Measurements from ENCODE around the gene PSPC1.
"Not testable (repeated sequence)": the region's sequence is repeated elsewhere in the genome, so short reads cannot be mapped to it uniquely, and the experiment has no call there.

The PSPC1 gene, protein sequence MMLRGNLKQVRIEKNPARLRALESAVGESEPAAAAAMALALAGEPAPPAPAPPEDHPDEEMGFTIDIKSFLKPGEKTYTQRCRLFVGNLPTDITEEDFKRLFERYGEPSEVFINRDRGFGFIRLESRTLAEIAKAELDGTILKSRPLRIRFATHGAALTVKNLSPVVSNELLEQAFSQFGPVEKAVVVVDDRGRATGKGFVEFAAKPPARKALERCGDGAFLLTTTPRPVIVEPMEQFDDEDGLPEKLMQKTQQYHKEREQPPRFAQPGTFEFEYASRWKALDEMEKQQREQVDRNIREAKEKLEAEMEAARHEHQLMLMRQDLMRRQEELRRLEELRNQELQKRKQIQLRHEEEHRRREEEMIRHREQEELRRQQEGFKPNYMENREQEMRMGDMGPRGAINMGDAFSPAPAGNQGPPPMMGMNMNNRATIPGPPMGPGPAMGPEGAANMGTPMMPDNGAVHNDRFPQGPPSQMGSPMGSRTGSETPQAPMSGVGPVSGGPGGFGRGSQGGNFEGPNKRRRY

DNA sequence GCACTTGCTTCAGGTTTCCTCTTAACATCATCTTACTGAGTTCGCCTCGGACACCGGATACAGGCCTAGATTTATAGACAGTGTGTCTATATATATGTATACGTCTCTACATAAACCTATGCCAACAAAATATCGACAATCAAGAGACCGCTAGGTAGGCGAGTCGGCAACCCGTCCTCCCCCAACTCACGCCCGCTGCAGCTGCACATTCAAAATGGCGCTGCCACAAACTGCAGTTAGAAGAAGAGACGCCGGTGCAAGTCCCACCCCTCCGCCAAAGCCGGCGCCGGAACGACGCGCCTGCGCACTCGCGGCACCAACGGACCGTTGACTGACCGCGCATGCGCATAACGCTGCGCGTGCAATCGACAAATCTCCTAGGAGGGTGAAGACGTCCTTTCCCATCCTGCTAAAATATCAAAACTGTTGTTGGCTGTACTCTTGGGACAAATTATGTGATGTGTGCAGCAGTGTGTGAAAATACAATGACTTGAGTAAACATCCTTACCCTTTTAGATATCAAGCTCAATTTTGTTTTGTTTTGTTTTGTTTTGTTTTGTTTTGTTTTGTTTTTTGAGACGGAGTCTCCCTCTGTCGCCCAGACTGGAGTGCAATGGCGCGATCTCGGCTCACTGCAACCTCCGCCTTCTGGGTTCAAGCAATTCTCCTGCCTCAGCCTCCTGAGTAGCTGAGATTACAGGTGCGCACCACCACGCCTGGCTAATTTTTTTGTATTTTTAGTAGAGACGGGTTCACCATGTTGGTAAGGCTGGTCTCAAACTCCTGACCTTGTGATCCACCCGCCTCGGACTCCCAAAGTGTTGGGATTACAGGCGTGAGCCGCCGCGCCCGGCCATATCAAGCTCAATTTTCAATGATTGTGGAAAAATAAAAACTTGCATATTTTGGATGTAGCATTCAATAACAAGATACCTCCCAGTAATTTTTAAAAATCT lies at the start of gene PSPC1:
TSS of gene PSPC1 (minus strand) at position 219 of the 956 bp plus-strand sequence. CDS start at position 31, 188 bp downstream.
- peak; percentile 97 for DNase-seq

DNA sequence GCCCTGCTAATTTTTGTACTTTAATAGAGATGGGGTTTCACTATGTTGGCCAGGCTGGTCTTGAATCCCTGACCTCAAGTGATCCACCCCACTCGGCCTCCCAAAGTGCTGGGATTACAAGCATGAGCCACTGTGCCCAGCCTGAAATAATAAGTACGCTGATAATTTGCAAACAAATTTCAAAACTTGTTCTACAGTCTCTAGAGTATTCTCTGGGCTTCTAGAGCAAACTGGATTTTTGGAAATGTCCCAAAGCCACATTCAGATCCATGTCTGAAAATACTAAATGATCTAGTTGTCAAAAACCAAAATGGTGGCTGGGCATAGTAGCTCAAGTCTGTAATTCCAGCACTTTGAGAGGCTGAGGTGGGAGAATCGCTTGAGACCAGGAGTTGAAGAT lies 39.9 kb upstream of the PSPC1 start:
- no peak for DNase-seq

DNA sequence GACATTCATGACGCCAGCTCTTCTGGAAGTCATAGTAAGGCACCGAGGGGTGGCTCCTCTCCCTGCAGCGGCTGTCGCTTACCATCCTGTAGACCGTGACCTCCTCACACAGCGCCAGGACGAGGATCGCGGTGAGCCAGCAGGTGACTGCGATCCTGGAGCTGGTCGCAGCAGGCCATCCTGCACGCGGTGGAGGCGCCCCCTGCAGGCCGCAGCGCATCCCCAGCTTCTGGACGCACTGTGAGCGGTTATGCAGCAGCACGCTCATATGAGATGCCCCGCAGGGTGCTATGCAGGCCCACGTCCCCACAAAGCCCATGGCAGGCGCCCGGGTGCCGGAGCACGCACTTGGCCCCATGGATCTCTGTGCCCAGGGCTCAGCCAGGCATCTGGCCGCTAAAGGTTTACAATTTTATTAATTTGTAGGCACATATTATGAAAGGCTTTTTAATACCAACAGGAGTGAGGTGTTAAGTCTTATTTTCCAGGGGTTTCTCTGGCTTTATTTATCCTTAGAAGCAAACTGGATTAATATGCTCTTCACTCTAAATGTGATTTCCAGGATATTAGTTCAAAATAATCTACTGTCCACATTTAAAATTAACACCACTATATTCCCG lies 35.6 kb upstream of the PSPC1 start:
- DNase-seq = peak; percentile 24

DNA sequence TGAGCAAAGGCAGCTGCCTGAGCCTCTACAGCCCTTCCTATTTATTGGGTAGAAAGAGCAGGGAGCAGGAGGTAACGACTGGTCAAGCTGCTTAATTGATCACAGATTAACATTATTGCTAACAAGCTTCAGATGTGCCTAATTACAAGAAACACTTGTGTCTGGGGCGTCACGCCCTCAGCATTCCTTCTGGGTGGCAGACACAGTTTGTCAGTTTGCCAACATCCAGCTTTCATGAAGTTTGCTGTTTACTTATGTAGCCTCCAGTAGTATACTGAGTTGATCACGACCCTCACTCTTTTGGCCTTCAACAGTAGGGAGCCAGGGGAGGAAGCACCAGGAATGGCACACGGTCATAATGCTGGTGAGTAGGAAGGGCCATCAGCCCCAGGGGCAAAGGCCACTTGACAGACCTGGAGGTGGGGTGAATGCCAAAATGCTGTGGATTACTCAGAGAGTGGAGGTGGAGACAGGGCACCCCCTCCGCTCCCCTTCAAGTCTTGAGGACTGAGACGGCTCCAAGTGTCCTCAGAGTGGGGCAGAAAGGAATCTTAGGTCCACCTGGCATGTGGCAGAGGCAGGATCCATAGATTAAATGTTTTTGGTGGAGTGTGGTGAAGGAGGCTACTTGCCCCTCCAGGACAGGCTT lies 34.9 kb upstream of the PSPC1 start:
- DNase-seq = no peak

- DNase-seq = no peak
Observed at GRCh38 chr13:19817106-19817505, 34.4 kb upstream of the PSPC1 start.

DNA sequence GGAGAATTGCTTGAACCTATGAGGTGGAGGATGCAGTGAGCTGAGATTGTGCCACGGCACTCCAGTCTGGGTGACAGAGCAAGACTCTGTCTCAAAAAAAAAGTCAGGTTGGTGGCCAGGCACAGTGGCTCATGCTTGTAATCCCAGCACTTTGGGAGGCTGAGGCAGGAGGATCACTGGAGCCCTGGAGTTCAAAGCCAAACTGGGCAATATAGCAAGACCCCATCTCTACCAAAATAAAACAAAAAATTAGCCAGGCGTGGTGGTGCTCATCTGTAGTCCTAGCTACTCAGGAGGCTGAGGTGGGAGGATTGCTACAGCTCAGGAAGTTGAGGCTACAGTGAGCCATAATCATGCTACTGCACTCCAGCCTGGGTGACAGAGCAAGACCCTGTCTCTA lies 33.1 kb upstream of the PSPC1 start:
- not testable (repeated sequence) for DNase-seq

DNA sequence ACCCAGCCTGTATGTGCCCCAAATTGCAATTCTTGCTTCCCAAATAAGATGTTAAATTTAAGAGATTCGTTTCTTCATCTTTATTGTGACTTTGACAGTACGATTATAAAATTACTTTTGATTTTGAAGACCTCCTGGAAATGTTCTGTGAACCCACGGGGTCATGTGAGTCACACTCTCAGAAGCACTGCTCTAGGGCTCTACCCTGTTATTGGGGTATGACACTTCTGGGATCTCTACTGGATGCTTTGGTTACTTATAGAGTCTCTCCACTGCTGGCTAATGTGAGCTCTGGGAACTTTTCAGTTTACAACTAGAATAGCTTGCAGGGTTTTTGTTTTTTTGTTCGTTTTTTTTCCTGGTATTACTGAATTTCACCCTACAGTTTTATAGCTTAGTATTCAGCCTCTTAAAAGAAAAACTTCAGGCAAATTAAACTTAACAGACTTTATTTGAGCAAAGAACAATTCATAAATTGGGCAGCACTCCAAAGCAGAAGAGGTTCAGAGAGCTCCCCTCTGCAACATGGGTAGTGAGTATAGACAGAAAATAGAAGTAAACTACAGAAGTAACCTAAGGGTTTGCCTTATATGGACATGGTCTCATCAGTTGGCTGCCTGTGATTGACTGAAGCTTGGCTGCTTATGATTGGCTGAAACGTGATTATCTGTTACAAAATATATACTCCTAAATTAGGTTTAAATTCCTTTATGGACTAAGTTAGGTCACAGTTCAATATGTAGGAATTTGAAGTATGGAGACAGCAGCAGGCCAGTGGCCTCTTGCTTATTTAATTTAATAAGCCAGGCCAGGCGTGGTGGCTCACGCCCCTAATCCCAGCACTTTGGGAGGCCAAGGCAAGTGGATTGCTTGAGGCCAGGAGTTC lies 28.5 kb upstream of the PSPC1 start:
- DNase-seq = no peak

- DNase-seq = no peak
Observed at GRCh38 chr13:19810151-19810550, 27.4 kb upstream of the PSPC1 start.

DNA sequence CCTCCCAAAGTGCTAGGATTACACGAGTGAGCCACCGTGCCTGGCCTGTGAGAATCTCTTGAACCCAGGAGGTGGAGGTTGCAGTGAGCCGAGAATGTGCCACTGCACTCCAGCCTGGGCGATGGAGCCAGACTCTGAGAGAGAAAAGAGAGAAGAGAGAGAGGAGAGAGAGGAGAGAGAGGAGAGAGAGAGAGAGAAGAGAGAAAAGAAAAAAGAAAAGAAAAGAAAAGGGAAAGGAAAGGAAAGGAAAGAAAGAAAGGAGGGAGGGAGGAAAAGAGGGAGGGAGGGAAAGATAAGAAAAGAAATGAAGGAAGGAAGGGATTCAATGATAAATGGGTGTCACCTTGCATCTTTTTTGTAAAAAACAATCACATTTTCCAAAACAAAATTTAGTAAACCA lies 23.0 kb upstream of the PSPC1 start:
- no peak for DNase-seq

DNA sequence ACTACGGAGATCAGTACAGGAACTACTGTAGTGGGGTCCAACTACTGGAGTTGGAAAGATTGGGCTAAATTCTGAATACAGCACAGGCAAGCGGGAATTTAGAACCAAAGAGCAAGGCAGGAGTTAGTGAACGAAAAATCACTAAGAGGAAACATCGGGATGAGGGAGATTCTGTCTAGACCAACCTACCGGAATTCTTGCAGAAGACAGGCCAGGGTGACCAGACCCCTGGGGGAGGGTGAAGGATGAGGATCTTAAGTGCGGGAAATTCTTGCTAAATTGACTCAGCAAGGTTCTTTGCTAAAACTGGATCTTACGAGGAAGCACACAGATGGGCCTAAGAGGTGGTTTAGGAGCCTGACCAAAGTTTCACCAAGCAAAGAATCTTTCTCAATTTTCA lies 13.2 kb upstream of the PSPC1 start:
- DNase-seq = no peak

GRCh38 chr13:19794631-19795030 lies 11.9 kb upstream of the PSPC1 start:
- no peak for DNase-seq

DNA sequence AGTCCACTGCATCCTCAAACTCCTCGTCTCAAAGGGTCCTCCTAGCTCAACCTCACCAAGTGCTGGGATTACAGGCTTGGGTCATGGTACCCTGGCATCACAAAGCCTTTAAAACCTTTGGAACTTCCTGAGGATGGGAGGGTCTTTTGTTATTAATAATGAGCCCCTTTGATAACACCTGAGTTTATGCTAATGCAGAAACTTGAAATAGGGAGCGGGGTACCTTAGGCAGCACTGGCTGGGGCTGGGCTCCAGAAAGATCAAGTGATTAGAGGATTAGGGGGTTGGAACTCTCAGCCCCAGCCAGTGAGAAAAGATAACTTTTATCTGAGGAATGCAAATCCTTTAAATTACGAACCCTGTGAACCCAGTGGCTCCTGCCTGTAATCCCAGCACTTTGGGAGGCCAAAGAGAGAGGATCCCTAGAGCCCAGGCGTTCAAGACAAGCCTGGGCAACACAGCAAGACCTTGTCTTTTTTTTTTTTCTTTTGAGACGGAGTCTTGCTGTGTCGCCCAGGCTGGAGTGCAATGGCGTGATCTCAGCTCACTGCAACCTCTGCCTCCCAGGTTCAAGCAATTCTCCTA lies 9.3 kb upstream of the PSPC1 start:
- no peak for DNase-seq

DNA sequence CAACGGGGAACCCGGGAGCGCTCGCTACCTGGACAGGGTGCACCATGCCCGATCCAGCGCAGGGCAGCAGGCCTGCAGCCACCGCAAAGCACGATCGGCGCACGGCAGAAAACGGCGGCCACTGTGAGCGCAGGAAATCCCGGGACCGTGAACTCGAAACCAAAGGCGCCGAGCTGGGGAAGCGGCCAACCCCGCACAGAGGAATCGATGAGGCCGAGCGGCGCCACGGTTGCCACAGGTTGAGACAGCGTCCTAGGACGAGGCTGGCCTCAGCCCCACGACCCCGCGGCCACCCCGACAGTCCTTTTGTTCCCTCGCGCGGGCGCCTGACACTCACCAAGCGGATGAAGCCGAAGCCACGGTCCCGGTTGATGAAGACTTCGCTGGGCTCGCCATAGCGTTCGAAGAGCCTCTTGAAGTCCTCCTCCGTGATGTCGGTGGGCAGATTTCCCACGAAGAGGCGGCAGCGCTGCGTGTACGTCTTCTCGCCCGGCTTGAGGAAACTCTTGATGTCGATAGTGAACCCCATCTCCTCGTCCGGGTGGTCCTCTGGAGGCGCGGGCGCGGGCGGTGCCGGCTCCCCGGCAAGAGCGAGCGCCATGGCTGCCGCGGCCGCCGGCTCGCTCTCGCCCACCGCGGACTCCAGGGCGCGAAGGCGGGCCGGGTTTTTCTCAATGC lies 557 bp downstream of the PSPC1 start:
- peak; percentile 55 for DNase-seq

- no peak for DNase-seq
Observed at GRCh38 chr13:19781526-19781925, 1.2 kb downstream of the PSPC1 start.

GRCh38 chr13:19780753-19781418 lies 1.9 kb downstream of the PSPC1 start:
- peak; percentile 30 for DNase-seq

- no peak for DNase-seq
Observed at GRCh38 chr13:19772306-19772705, 10.4 kb downstream of the PSPC1 start.

GRCh38 chr13:19769854-19770253 lies 12.9 kb downstream of the PSPC1 start:
- no peak for DNase-seq

DNA sequence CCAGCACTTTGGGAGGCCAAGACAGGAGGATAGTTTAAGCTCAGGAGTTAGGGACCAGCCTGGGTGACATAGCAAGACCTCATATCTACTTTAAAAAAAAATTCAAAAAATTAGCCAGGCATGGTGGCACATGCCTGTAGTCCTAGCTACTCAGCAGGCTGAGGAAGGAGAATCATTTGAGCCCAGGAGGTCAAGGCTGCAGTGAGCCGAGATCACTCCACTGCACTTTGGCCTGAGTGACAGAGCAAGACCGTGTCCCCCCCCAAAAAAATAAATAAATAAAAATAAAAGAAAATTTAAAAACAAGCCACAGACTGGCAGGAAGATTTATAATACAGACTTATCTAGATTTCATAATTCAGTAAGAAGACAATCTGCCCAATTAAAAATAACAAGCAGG lies 14.8 kb downstream of the PSPC1 start:
- DNase-seq = no peak

GRCh38 chr13:19766591-19766990 lies 16.2 kb downstream of the PSPC1 start:
- DNase-seq = no peak

GRCh38 chr13:19764237-19764636 lies 18.5 kb downstream of the PSPC1 start:
- no peak for DNase-seq

All from CD4-positive, alpha-beta T cell treated with Interleukin-12 subunit alpha and Interleukin-12 subunit beta, for 1 hour (primary cell).